SKM-1 (cell line): ENCODE results near the gene ACTR3.

Source experiments
- DNase-seq: peaks from one replicate; lab custom pipeline; 2025; ENCODE audit not compliant: unreplicated experiment; lab: John Stamatoyannopoulos, UW

ACTR3 gene

DNA sequence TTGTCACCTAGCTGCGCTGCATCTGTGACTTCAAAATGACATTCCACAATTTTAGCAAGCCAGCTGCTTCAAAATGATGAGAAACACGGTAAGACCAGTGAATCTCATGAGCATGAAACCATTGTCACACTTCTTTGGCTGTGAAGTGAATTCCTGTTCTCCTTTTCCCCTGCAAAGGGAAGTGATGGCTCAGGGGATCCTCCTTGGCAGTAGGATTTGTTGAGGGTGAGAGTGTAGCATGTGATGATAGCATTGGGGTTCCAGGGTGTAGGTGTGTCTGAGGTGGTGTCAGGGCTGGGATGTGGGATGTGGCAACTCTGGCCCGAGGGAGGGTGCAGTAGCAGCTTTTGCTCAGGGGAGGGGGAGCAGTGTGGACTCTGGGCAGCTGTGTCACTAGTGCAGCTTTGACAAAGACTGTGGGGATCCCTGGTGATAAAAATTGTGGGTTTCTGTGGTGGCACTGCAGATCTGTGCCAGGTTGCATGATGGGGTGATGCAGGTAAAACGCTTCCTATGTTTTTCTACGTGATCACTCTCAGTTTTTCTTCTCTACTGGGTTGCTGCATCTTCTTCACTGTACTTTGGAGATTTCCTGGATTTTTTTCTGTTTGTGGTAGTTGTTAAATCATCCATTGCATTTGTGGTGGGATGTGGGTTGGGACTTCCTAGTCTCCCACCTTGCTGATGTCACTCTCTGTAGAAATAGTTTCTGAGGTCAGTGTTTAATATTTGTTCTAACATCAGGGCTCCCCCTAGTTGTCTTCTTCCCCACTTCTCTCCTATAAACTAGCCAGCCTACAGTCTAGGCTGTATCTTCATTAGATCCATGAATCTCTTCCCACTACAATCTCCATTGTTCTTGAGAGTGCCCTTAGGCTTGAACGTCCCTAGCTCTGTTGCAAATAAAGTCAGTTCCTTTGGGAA lies 107.0 kb downstream of the ACTR3 start:
- DNase-seq = no peak

DNA sequence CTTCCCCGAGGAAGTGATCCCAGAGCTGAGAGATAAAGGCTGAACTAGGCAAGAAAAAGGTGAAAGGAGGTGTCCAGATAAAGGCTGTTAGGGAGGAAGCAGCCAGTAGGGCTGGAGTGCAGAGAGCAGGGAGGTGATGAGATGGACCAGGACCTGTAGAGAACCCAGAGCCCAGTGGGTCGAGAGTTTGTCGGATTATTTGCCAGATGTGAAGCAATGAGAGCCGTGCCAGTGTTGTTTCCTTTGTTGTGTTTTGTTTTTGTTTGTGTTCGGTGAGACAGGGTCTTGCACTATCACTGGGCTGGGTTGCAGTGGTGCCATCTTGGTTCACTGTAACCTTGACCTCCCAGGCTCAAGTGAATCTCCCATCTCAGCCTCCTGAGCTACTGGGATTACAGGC lies 111.3 kb downstream of the ACTR3 start:
- no peak for DNase-seq

DNA sequence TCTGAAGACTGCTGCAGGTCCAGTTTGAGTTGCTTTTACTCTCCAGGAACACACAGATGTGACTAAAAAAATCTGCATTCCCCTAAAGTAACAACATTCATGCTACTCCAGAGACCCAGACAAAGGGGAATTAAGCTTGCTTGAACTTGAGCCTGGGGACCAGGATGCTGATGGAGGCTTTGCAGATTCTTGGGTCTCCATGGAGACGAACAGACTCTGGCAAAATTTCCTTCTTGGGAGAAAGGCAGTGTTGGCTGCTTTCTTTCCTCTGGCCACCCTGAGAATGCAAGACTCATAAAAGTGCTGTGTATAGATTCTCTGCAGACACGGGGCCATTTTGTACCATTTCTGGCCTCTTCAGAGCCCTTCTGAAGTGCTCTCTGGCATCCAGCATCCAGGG lies 112.0 kb downstream of the ACTR3 start:
- DNase-seq = no peak

DNA sequence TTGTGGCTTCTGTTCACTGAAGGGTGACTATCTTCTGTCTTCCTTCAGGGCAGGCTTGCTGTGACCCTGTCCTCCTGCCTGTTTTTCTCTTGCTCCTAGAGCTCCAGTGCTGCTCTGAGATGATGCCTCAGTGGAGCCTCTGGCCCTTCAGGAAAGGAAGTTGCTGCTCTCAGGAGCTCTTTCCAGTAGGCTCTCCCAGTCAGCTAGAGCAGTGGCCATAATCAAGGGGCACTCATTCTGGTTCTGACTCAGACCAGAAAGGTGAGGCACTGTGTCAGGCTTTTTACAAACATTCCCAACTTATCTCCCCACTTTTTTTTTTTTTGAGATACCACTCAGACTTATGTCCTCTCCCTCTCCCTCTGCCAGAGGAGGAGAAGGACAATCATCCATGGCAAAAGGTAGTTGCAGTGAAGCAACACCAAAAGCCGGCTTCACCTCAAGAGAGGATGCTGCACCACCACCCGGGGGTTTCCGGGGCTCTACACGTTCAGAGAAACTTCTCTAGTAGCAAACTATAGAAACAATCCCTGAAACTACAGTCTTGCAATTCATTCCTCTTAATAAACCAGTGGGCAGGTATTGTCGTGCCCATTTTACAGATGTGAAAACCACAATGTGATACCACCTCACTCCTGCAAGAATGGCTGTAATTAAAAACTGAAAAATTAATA lies 115.4 kb downstream of the ACTR3 start:
- no peak for DNase-seq

DNA sequence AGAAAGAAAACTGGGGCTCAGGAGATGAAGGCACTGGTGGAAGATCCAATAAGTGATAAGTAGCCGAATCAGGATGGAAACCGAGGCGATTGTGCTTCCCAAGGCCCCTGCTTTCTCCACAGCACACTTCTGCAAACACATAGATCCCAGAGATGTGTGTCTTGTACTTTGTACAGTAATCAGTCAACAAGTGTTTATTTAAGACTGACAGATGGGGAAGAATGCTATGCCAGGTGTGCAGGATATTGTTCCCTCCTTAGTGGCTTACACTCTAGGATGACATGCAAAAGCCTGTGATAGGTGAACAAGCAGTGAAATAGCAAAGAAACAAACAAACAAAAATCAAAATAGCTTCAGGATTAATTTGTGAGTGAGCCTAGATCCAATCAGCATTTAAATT lies 116.6 kb downstream of the ACTR3 start:
- no peak for DNase-seq

DNA sequence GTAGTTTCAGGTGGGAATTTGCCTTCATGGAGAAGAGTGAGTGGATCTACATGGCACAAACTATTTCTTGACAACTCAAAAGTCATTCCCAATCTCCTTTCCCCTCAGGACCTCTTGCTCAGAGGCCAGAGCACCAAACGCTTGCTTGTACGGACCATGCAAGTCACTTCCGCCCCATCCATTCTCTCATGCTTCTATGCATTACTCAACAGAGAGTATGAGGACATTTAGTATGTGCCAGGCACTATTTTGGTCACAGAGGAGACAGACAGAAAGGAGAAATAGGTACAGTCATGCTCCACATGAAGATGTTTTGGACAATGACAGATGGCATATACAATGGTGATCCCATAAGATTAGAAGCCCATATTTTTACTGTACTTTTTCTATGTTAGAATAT lies 117.5 kb downstream of the ACTR3 start:
- DNase-seq = no peak

DNA sequence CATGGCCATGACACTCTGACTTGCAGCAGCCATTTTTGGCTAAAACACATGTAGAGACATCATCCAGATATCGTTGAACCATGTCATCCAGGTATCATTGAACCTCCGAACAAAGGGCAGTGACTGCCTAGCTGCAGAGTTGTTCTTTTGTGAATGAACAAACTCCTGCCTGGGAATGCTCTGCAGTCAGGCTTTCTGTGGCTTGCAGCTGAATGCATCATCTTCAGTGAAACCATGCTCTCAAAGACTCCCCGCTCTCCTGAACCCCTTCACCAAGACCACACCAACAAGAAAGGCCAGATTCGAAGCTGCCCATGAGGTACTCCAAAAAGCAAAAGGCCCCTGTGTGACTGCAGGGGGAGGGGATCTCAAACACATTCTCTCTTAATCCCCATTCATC lies 118.8 kb downstream of the ACTR3 start:
- DNase-seq = no peak

DNA sequence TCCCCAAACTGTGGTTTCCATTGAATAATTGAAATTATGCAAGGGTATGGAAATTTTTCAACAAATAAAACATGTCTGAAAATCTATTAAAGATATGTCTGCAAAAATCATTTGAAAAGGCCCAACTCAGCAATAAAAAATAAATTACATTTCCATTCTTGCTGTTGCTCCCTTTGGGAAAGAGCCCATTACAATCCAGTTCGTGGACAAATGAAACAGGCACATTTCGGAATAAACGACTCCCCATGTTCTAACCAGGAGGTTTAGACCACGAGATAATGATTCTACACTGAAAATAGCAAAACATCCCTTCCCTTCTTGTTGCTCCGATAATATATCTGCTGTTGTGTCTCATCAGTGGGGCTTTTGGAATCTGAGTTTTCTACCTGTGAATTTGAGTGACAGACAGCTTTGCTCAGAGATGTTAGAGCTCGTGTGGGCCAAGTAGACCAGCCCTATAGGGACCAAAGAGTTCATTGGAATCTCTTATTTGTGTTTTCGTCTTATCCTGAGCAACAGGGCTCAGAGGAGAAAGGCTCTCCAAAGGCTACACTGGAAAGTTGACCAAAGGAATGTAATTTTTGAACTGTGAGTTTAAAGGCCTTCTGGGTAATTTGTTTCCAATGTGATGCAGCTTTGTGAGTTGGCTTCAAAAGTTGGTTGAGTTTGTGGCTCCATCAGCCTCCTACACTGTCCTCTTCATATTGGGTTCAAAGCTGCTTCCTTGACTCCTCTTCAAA lies 119.5 kb downstream of the ACTR3 start:
- no peak for DNase-seq

DNA sequence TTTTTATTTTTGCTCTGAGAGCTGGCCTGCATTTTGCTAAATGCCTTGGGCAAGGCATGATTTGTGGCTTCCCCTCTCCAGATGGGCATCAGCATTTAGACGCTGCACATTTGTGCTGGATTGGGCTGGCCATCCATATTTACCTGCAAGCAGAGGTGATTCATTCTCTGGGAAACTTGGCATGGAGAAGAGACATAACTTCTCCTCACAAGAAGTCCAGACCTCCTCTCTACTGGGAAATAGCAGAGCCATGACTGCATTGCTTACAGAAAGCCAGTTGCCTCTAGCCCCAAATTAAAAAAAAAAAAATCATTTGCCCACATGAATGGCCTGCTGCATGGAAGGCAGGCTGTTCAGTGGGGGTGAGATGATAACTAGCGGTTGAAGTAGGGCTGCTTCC lies 120.1 kb downstream of the ACTR3 start:
- no peak for DNase-seq

DNA sequence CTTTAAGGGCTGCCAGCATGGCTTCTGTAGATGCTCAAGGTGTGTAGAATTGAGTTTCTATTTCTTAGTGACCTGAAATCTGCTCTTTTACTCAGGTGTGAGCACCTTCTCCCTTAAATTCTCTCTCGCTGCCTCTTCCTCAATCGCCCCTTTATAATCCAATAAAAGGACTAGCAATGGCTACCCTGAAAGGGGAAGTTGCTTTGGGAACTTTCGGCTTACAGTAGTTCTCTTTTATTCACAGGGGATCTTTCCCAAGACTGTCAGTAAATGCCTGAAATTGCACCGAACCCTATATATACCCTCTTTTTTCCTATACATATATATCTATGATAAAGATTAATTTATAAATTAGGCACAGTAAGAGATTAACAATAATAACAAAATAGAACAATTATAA lies 121.8 kb downstream of the ACTR3 start:
- DNase-seq = peak; percentile 54
